C4-2B (cell line): ENCODE measurements around the gene RFC2.

Experiments
- ZFX ChIP-seq: fragments of 450-650 bp; IDR thresholded peaks from 2 replicates; pipeline ENCODE4 v1.6.1; 2017
- TF ChIP-seq, protein P1 (sequence below): fragments of 450-650 bp; conservative IDR thresholded peaks from 2 replicates; pipeline ENCODE4 v1.5.1; 2017; ENCODE audit warnings: mild to moderate bottlenecking

DNA sequence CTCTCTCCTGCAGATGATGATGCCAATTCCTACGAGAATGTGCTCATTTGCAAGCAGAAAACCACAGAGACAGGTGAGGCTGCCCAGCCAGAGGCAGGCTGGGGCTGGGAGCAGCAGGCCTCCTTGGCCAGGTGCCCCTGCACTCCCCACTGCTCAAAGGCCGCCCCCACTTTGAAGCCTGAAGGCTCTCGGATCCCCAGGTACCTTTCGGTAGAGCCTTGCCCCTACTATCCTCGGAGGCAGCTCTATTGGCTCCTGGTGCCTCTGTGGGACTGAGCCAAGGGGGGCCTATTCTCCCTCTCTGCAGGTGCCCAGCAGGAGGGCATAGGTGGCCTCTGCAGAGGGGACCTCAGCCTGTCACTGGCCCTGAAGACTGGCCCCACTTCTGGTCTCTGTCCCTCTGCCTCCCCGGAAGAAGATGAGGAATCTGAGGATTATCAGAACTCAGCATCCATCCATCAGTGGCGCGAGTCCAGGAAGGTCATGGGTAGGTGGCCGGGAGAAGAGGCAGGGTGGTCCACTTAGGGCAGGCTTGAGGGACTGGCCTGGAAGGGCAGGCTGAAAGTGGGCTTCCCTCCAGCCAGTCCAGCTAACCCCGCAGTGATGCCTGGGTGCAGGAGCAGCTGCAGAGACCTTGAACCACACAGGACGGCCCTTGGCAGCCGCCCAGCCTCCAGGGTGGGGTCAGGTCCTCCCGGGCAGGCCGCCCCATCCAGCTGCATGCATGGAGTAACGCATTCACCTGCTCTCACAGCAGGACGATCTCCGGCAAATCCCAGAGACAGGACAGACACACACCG lies 30.3 kb downstream of the RFC2 start:
- TF ChIP-seq, protein P1, sequence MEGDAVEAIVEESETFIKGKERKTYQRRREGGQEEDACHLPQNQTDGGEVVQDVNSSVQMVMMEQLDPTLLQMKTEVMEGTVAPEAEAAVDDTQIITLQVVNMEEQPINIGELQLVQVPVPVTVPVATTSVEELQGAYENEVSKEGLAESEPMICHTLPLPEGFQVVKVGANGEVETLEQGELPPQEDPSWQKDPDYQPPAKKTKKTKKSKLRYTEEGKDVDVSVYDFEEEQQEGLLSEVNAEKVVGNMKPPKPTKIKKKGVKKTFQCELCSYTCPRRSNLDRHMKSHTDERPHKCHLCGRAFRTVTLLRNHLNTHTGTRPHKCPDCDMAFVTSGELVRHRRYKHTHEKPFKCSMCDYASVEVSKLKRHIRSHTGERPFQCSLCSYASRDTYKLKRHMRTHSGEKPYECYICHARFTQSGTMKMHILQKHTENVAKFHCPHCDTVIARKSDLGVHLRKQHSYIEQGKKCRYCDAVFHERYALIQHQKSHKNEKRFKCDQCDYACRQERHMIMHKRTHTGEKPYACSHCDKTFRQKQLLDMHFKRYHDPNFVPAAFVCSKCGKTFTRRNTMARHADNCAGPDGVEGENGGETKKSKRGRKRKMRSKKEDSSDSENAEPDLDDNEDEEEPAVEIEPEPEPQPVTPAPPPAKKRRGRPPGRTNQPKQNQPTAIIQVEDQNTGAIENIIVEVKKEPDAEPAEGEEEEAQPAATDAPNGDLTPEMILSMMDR: no peak
- TF ChIP-seq ZFX: no peak
